Mesothelial cell of epicardium (in vitro differentiated cells): ENCODE results near the gene CLEC7A. TPM values are rescaled to one million over a fixed set of nuclear protein-coding genes. Genes with fewer than 3 reads are reported as not detected.

ENCODE experiments used
- DNase-seq, 2 experiments: peaks; one replicate each; pipeline ENCODE4 v3.0.0; 2021; ENCODE audit warnings: low spot score in 2 of 2; ENCODE audit not compliant: unreplicated experiment in 2 of 2
- H3K27ac Mint-ChIP-seq: 2 replicates; pipeline ENCODE4 v1.8.0; 2021; ENCODE audit warnings: mixed read lengths
- H3K27me3 Mint-ChIP-seq: 2 replicates; pipeline ENCODE4 v1.8.0; 2021; ENCODE audit warnings: low read depth, mixed read lengths
- H3K36me3 Mint-ChIP-seq: 2 replicates; pipeline ENCODE4 v1.8.0; 2021; ENCODE audit warnings: mixed read lengths
- H3K4me1 Mint-ChIP-seq: 2 replicates; pipeline ENCODE4 v1.8.0; 2021; ENCODE audit warnings: mixed read lengths
- H3K4me3 Mint-ChIP-seq: 2 replicates; pipeline ENCODE4 v1.8.0; 2021; ENCODE audit warnings: mild to moderate bottlenecking, moderate library complexity, mixed read lengths
- H3K9me3 Mint-ChIP-seq: 2 replicates; pipeline ENCODE4 v1.8.0; 2021; ENCODE audit warnings: mixed read lengths
- CTCF ChIP-seq: fragments of 200-600 bp; sonication (generic); IDR thresholded peaks from one replicate; pipeline ENCODE4 v1.5.0; 2021; ENCODE audit warnings: antibody characterized with exemption; ENCODE audit not compliant: unreplicated experiment
- total RNA-seq: library from RNA; stranded (reverse); gene quantifications from 3 replicates; pipeline ENCODE4 v1.2.1, GENCODE V29; 2021

CLEC7A gene
- total RNA-seq, 1 donor from 2014 or later, result not detected

GRCh38 chr12:10128687-10129086 is 1.3 kb downstream of the CLEC7A start:
- no peak for TF ChIP-seq CTCF
- no peaks in the 10 kb centered on the region for H3K9me3 Mint-ChIP-seq
- peaks cover 15% of the 10 kb centered on the region for H3K4me1 Mint-ChIP-seq
- H3K4me3 Mint-ChIP-seq, result no peak overlapping the region
- H3K36me3 Mint-ChIP-seq, result no peaks in the 10 kb centered on the region
- no peak for DNase-seq
- H3K27me3 Mint-ChIP-seq, result no peaks in the 10 kb centered on the region
- H3K27ac Mint-ChIP-seq, result no peak overlapping the region

GRCh38 chr12:10126413-10126812 is 3.6 kb downstream of the CLEC7A start:
- Mint-ChIP-seq H3K27me3 (no peaks in the 10 kb centered on the region), H3K4me3 (no peak overlapping the region), H3K9me3 (no peaks in the 10 kb centered on the region), H3K27ac (no peak overlapping the region), H3K36me3 (no peaks in the 10 kb centered on the region), H3K4me1 (peaks cover 7% of the 10 kb centered on the region)
- no peak for TF ChIP-seq CTCF
- no peak for DNase-seq

- Mint-ChIP-seq H3K4me1 (no peaks in the 10 kb centered on the region), H3K27ac (no peak overlapping the region), H3K27me3 (no peaks in the 10 kb centered on the region), H3K4me3 (no peak overlapping the region), H3K9me3 (peaks cover 5% of the 10 kb centered on the region), H3K36me3 (no peaks in the 10 kb centered on the region)
- DNase-seq, result no peak
- no peak for TF ChIP-seq CTCF
Measured at GRCh38 chr12:10122689-10123088, 7.3 kb downstream of the CLEC7A start.

- Mint-ChIP-seq H3K27me3 (no peaks in the 10 kb centered on the region), H3K4me3 (no peak overlapping the region), H3K9me3 (peaks cover 5% of the 10 kb centered on the region), H3K4me1 (no peaks in the 10 kb centered on the region), H3K36me3 (no peaks in the 10 kb centered on the region), H3K27ac (peak overlapping the region; percentile 0)
- TF ChIP-seq CTCF, result no peak
- no peak for DNase-seq
Measured at GRCh38 chr12:10121278-10121677, 8.7 kb downstream of the CLEC7A start.

DNA sequence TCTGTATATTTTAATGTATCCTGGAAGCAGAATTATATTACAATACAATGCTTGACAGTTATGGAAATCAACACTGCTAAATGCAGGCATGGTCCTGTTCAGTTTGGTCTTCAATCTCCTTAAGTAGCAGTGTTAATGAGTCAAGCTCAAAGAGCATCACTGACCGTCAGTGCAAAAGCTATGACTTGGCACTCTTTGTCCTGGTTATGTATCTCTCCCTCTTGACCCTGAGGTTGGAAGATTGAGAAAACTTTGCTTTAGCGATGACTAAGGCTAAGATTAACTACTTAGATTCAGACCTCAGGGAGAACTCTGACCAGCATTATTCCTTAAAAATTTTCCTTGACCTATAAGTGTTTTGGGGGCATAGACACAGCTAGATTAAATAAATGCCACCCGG is 10.9 kb downstream of the CLEC7A start:
- TF ChIP-seq CTCF, result no peak
- no peaks in the 10 kb centered on the region for H3K36me3 Mint-ChIP-seq
- no peaks in the 10 kb centered on the region for H3K4me1 Mint-ChIP-seq
- H3K27ac Mint-ChIP-seq, result no peak overlapping the region
- no peaks in the 10 kb centered on the region for H3K27me3 Mint-ChIP-seq
- H3K4me3 Mint-ChIP-seq, result no peak overlapping the region
- DNase-seq, result no peak
- peaks cover 5% of the 10 kb centered on the region for H3K9me3 Mint-ChIP-seq

GRCh38 chr12:10115890-10116289 is 14.1 kb downstream of the CLEC7A start:
- DNase-seq, result no peak
- H3K4me3 Mint-ChIP-seq, result no peak overlapping the region
- no peaks in the 10 kb centered on the region for H3K4me1 Mint-ChIP-seq
- no peak overlapping the region for H3K27ac Mint-ChIP-seq
- H3K36me3 Mint-ChIP-seq, result no peaks in the 10 kb centered on the region
- peaks cover 14% of the 10 kb centered on the region for H3K9me3 Mint-ChIP-seq
- TF ChIP-seq CTCF, result no peak
- no peaks in the 10 kb centered on the region for H3K27me3 Mint-ChIP-seq
